Smooth muscle cell (in vitro differentiated cells): ENCODE measurements around the gene ZNF616. TPM values are rescaled to one million over a fixed set of nuclear protein-coding genes. Genes with fewer than 3 reads are reported as not detected.
A peak's percentile ranks its signal among the peaks of the same experiment; 100 is the strongest.

Experiments used
- DNase-seq: peaks from one replicate; lab custom pipeline; 2025; ENCODE audit not compliant: unreplicated experiment; lab: John Stamatoyannopoulos, UW
- H2AFZ ChIP-seq: fragments of 200-600 bp; sonication (generic); 2 replicates; pipeline ENCODE4 v1.6.0; 2016; ENCODE audit warnings: antibody characterized with exemption, low read depth, mild to moderate bottlenecking
- H3F3A ChIP-seq: fragments of 200-600 bp; sonication (generic); 2 replicates; pipeline ENCODE4 v1.6.0; 2017; ENCODE audit warnings: antibody characterized with exemption, low read depth
- H3K27ac ChIP-seq: fragments of 200-600 bp; sonication (generic); 2 replicates; pipeline ENCODE4 v1.5.1; 2016; ENCODE audit warnings: low read depth, mild to moderate bottlenecking
- H3K27me3 ChIP-seq: fragments of 200-600 bp; sonication (generic); 2 replicates; pipeline ENCODE4 v1.6.1; 2016; ENCODE audit warnings: low read depth, mild to moderate bottlenecking
- H3K36me3 ChIP-seq: fragments of 200-600 bp; sonication (generic); 2 replicates; pipeline ENCODE4 v1.5.1; 2016; ENCODE audit warnings: low read depth
- H3K4me1 ChIP-seq: fragments of 200-600 bp; sonication (generic); 2 replicates; pipeline ENCODE4 v1.5.1; 2016; ENCODE audit warnings: low read depth
- H3K4me2 ChIP-seq: fragments of 200-600 bp; sonication (generic); 2 replicates; pipeline ENCODE4 v1.6.0; 2016; ENCODE audit warnings: mild to moderate bottlenecking
- H3K4me3 ChIP-seq: fragments of 200-600 bp; sonication (generic); 2 replicates; pipeline ENCODE4 v1.5.1; 2016; ENCODE audit warnings: mild to moderate bottlenecking
- H3K79me2 ChIP-seq: fragments of 200-600 bp; sonication (generic); 2 replicates; pipeline ENCODE4 v1.6.0; 2016; ENCODE audit warnings: low read depth, mild to moderate bottlenecking
- H3K9ac ChIP-seq: fragments of 200-600 bp; sonication (generic); 2 replicates; pipeline ENCODE4 v1.6.0; 2016; ENCODE audit warnings: low read depth
- H3K9me3 ChIP-seq: fragments of 200-600 bp; sonication (generic); replicated peaks from 2 replicates; pipeline ENCODE4 v1.5.1; 2016; ENCODE audit warnings: low read depth
- H4K20me1 ChIP-seq: fragments of 200-600 bp; sonication (generic); 2 replicates; pipeline ENCODE4 v1.6.0; 2016; ENCODE audit warnings: low read depth
- CTCF ChIP-seq: fragments of 200-600 bp; sonication (generic); IDR thresholded peaks from 2 replicates; pipeline ENCODE4 v1.5.1; 2017; ENCODE audit warnings: borderline replicate concordance, mild to moderate bottlenecking, antibody characterized with exemption; ENCODE audit not compliant: insufficient read depth, poor library complexity, severe bottlenecking
- WGBS: methylation state at CpG from one replicate; pipeline ENCODE4 v1.1.7; 2016; ENCODE audit warnings: low lambda C conversion rate; 5-methylcytosine and 5-hydroxymethylcytosine counted together
- polyA plus RNA-seq: library from polyadenylated mRNA; unstranded; fragments of >200 nt; fragmentation: Nextera tagmentation; extraction: Ambion mirVana; gene quantifications from 2 replicates; pipeline ENCODE4 v1.2.1, GENCODE V29; 2016
- small RNA-seq: library from RNA; depleted of rRNA; stranded (forward); fragments of <200 nt; gene quantifications from one replicate; pipeline ENCODE3, GENCODE V24; 2014
- total RNA-seq: library from RNA; depleted of rRNA; stranded (reverse); fragments of >200 nt; gene quantifications from 2 replicates; pipeline ENCODE4 v1.2.3, GENCODE V29; 2014

The ZNF616 gene
- total and polyA plus RNA-seq, 2 experiments from 2014 or later, result 8.7 to 11.3 TPM

- Histone ChIP-seq H3K27me3 (no peaks in the 10 kb centered on the region), H3K9ac (no peak overlapping the region), H2AFZ (no peak overlapping the region), H3K9me3 (peaks cover 85% of the 10 kb centered on the region), H3K4me3 (peak overlapping the region; percentile 15), H3K36me3 (peaks cover 81% of the 10 kb centered on the region), H3K4me2 (no peak overlapping the region), H3K79me2 (peaks cover 19% of the 10 kb centered on the region), H3K4me1 (no peaks in the 10 kb centered on the region), H3K27ac (no peak overlapping the region), H4K20me1 (no peaks in the 10 kb centered on the region), H3F3A (no peaks in the 10 kb centered on the region)
- over 99% methylated on average over 6 of the region's 6 CpGs for WGBS
- TF ChIP-seq CTCF, result no peak
- DNase-seq, result no peak
Observed at GRCh38 chr19:52066258-52066863, 73.4 kb downstream of the ZNF616 start.

DNA sequence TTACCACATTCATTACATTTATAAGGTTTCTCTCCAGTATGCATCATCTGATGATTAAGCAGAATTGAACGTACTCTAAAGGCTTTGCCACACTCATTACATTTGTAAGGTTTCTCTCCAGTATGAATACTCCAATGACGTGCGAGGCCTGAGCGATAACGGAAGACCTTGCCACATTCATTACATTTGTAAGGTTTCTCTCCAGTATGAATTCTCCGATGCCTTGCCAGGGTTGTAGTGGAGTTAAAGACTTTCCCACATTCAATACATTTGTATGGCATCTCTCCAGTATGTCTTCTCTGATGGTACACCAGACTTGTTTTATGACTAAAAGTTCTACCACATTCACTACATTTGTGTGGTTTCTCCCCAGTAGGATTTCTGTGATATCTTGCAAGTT is 74.3 kb downstream of the ZNF616 start:
- WGBS, result 95% methylated on average over 6 of the region's 6 CpGs
- Histone ChIP-seq H3K9me3 (peaks cover 79% of the 10 kb centered on the region), H3K4me1 (no peaks in the 10 kb centered on the region), H3K9ac (no peak overlapping the region), H3K79me2 (peaks cover 10% of the 10 kb centered on the region), H2AFZ (no peak overlapping the region), H3K4me3 (peak overlapping the region; percentile 15), H3K27ac (no peak overlapping the region), H3F3A (no peaks in the 10 kb centered on the region), H3K27me3 (no peaks in the 10 kb centered on the region), H3K36me3 (peaks cover 72% of the 10 kb centered on the region), H3K4me2 (no peak overlapping the region), H4K20me1 (no peaks in the 10 kb centered on the region)
- DNase-seq, result no peak
- no peak for TF ChIP-seq CTCF

Small RNA genes within 50 kb of the gene (small RNA-seq; reads per million reads assigned to genes)
- gene RPL37P23, result 6.0 reads per million, percentile 67 among the genes with 10 or more reads in this experiment

Other genes with a start within 250 kb of the ZNF616 start
- gene ZNF649, start 234.9 kb downstream of the ZNF616 start, total RNA-seq, result 6.1 and 8.7 TPM in 2 replicates
- 3.2 and 4.1 TPM in 2 replicates for gene ZNF649, start 234.9 kb downstream of the ZNF616 start, polyA plus RNA-seq
- gene ZNF613, start 212.5 kb downstream of the ZNF616 start, total RNA-seq, result 3.9 and 6.3 TPM in 2 replicates
- 3.5 and 3.8 TPM in 2 replicates for gene ZNF613, start 212.5 kb downstream of the ZNF616 start, polyA plus RNA-seq
- gene ZNF350, start 153.1 kb downstream of the ZNF616 start, total RNA-seq, result 3.9 and 5.2 TPM in 2 replicates
- 3.0 and 3.4 TPM in 2 replicates for gene ZNF350, start 153.1 kb downstream of the ZNF616 start, polyA plus RNA-seq
- 13.2 and 23.6 TPM in 2 replicates for gene ZNF615, start 131.7 kb downstream of the ZNF616 start, total RNA-seq
- gene ZNF615, start 131.7 kb downstream of the ZNF616 start, polyA plus RNA-seq, result 3.5 and 4.5 TPM in 2 replicates
- 11.1 and 17.8 TPM in 2 replicates for gene ZNF614, start 111.6 kb downstream of the ZNF616 start, total RNA-seq
- gene ZNF614, start 111.6 kb downstream of the ZNF616 start, polyA plus RNA-seq, result 5.9 and 7.9 TPM in 2 replicates
- 18.3 and 29.9 TPM in 2 replicates for gene ZNF432, start 91.1 kb downstream of the ZNF616 start, total RNA-seq
- gene ZNF432, start 91.1 kb downstream of the ZNF616 start, polyA plus RNA-seq, result 4.2 and 6.3 TPM in 2 replicates
- 37.4 and 50.6 TPM in 2 replicates for gene ZNF841, start 44.2 kb downstream of the ZNF616 start, total RNA-seq
- 7.8 and 7.9 TPM in 2 replicates for gene ZNF841, start 44.2 kb downstream of the ZNF616 start, polyA plus RNA-seq
- gene ZNF836, start 31.7 kb upstream of the ZNF616 start, total RNA-seq, result 5.7 TPM in 2 replicates
- 3.2 and 3.3 TPM in 2 replicates for gene ZNF836, start 31.7 kb upstream of the ZNF616 start, polyA plus RNA-seq
- 121 and 160 TPM in 2 replicates for gene PPP2R1A, start 50.1 kb upstream of the ZNF616 start, total RNA-seq
- 256 and 265 TPM in 2 replicates for gene PPP2R1A, start 50.1 kb upstream of the ZNF616 start, polyA plus RNA-seq
- gene ZNF766, start 129.6 kb upstream of the ZNF616 start, total RNA-seq, result 16.2 and 18.7 TPM in 2 replicates
- gene ZNF766, start 129.6 kb upstream of the ZNF616 start, polyA plus RNA-seq, result 15.6 and 24.9 TPM in 2 replicates
- gene ZNF480, start 157.2 kb upstream of the ZNF616 start, total RNA-seq, result 7.4 and 7.5 TPM in 2 replicates
- 10.7 and 11.0 TPM in 2 replicates for gene ZNF480, start 157.2 kb upstream of the ZNF616 start, polyA plus RNA-seq
- gene ZNF610, start 196.3 kb upstream of the ZNF616 start, total RNA-seq, result 6.0 and 16.0 TPM in 2 replicates
- gene ZNF610, start 196.3 kb upstream of the ZNF616 start, polyA plus RNA-seq, result 3.3 and 3.7 TPM in 2 replicates
- 19.7 and 25.3 TPM in 2 replicates for gene ZNF880, start 230.0 kb upstream of the ZNF616 start, total RNA-seq
- 21.9 and 26.1 TPM in 2 replicates for gene ZNF880, start 230.0 kb upstream of the ZNF616 start, polyA plus RNA-seq